GM12878 (cell line): Measurements from ENCODE around the gene NCAPH2. TPM values are rescaled to one million over a fixed set of nuclear protein-coding genes. Genes with fewer than 3 reads are reported as not detected.

Source experiments
- CEBPB ChIP-seq, 2 experiments: fragments of 150-350 bp in 1 of 2; IDR thresholded peaks; 2 replicates each; pipeline ENCODE4 v1.6.1; 2012 to 2014; ENCODE audit warnings: low read depth in 2 of 2, low read length in 2 of 2, borderline replicate concordance in 1 of 2, inconsistent platforms in 1 of 2
- CHD1 ChIP-seq: IDR thresholded peaks from 2 replicates; pipeline ENCODE4 v1.6.1; 2012; ENCODE audit warnings: low read depth, low read length, improper control_type of control experiment
- HCFC1 ChIP-seq: fragments of 150-350 bp; IDR thresholded peaks from 2 replicates; pipeline ENCODE4 v1.6.1; 2014; ENCODE audit warnings: low read length
- ZBTB11 ChIP-seq: fragments of 450-650 bp; formaldehyde crosslinking; IDR thresholded peaks from 2 replicates; pipeline ENCODE4 v1.5.0; 2022; ENCODE audit warnings: mild to moderate bottlenecking, missing genetic modification characterization
- ZBTB4 ChIP-seq: fragments of 450-650 bp; formaldehyde crosslinking; IDR thresholded peaks from 2 replicates; pipeline ENCODE4 v1.4.0; 2022; ENCODE audit warnings: mild to moderate bottlenecking, moderate library complexity
- polyA plus RNA-seq, 11 experiments: library from polyadenylated mRNA; depleted of rRNA in 4 of 11; unstranded in 6 of 11; stranded (reverse) in 5 of 11; fragments of >200 nt; fragmentation: Nextera tagmentation in 4 of 11; fragmentation: Illumina TruSeq in 1 of 11; extraction: Ambion mirVana in 4 of 11; extraction: Trizol in 1 of 11; gene quantifications; 1 replicate in 1 of 11; 2 replicates in 10 of 11; pipeline versions ENCODE4 v1.2.1 to v1.2.3, GENCODE V29; 2011 to 2016; ENCODE audit warnings: inconsistent platforms in 2 of 11, missing spikeins in 2 of 11, low read depth in 1 of 11
- total RNA-seq, 4 experiments: library from RNA; depleted of rRNA in 3 of 4; stranded (reverse); fragments of >200 nt in 3 of 4; fragmentation: Illumina TruSeq in 1 of 4; extraction: Trizol in 1 of 4; gene quantifications; 2 replicates each; pipeline versions ENCODE4 v1.2.1 to v1.2.3, GENCODE V29; 2013 to 2021

NCAPH2 gene
- total and polyA plus RNA-seq, 10 of the 15 experiments (the other 5 are each of a cell fraction or from before 2014, with no cell fraction given): 5.0 to 110 (median 59.9) TPM

DNA sequence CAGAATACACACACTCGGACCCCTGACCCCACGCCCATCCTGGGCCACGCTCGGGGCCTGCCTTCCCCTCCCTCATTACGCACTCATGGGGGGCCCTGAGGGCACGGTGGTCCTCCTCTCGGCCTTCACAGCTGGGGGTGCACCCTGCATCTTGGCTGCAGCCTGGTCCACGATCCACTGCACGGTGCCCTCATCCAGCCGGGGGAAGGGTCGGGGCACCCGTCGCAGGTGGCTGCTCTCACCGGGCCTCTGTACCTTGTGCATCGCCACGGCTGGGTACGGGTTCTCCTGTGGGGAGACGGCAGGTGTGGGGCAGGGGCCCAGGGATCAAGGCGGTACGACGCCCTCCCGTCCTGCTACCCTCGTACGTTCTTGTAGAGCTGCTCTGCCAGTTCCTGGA is 43.6 kb upstream of the NCAPH2 start (continued):
- no peak for TF ChIP-seq CHD1
- TF ChIP-seq HCFC1: no peak
- no peak for TF ChIP-seq ZBTB4
- TF ChIP-seq ZBTB11 (CRISPR knock-in tag): no peak
- TF ChIP-seq CEBPB (IDR thresholded peaks at IDR 0.05; ENCODE audit: borderline replicate concordance in 1 of 2, low read depth in 2 of 2, low read length in 2 of 2): no peak
